GM23248 (cell line): Measurements from ENCODE around the gene STKLD1.

Experiments used
- EZH2 ChIP-seq: fragments of 200-600 bp; sonication (generic); IDR thresholded peaks from 2 replicates; pipeline ENCODE4 v1.6.1; 2018; ENCODE audit warnings: antibody characterized with exemption, mild to moderate bottlenecking; ENCODE audit not compliant: insufficient read depth, poor library complexity, severe bottlenecking
- EZH2phosphoT487 ChIP-seq: fragments of 200-600 bp; sonication (generic); IDR thresholded peaks from 2 replicates; pipeline ENCODE4 v1.6.1; 2018; ENCODE audit warnings: antibody characterized with exemption, moderate library complexity, mild to moderate bottlenecking, low read depth; ENCODE audit not compliant: insufficient read depth

DNA sequence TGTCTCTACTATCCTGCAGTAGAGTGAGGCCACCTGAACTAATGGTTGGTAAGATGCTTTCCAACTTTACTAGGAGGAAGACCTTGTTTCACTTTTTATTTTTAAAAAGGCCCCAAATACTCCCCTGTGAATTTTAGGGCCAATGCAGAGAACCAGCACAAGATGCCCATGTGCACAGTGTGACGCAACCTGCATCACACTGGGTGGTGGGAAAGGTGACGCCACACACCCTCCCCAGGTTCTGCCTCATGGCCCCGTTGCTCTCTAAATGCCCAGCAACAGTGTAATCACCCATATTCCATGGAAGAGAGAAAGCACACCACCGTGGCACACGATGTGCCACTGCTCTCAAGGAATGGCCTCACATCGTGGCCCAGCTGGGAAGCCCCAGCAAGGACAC is 6.7 kb upstream of the STKLD1 start:
- TF ChIP-seq EZH2 (no peak), EZH2phosphoT487 (no peak)
